K562 (cell line): ENCODE results near the gene TMEM114.

Experiments
- CBFB ChIP-seq: sonication (generic); formaldehyde crosslinking; IDR thresholded peaks from 2 replicates; pipeline ENCODE4 v1.4.0; 2020; ENCODE audit warnings: mild to moderate bottlenecking, missing genetic modification reagents
- FOXA3 ChIP-seq, 2 experiments: fragments of 450-650 bp in 1 of 2; sonication (generic) in 1 of 2; formaldehyde crosslinking; IDR thresholded peaks in 1 of 2; conservative IDR thresholded peaks in 1 of 2; 2 replicates each; pipeline versions ENCODE4 v1.4.0 to v1.8.0; 2020 to 2022; ENCODE audit warnings: mild to moderate bottlenecking in 2 of 2, missing genetic modification reagents in 1 of 2
- POLR2H ChIP-seq: IDR thresholded peaks from 2 replicates; pipeline ENCODE4 v1.6.1; 2016; ENCODE audit warnings: missing genetic modification characterization, low read depth, mild to moderate bottlenecking, control low read depth, missing compliant biosample characterization, moderate library complexity
- TEAD4 ChIP-seq, 2 experiments: sonication (generic) in 1 of 2; formaldehyde crosslinking in 1 of 2; IDR thresholded peaks; 2 replicates each; pipeline versions ENCODE4 v1.6.1 to v1.8.0; 2012 to 2022; ENCODE audit warnings: borderline replicate concordance in 1 of 2, inconsistent platforms in 1 of 2, low read length in 1 of 2, mild to moderate bottlenecking in 1 of 2, missing genetic modification reagents in 1 of 2
- XRCC5 ChIP-seq: fragments of 200-400 bp; formaldehyde crosslinking; IDR thresholded peaks from 2 replicates; pipeline ENCODE4 v1.6.1; 2017; ENCODE audit warnings: low read depth, mild to moderate bottlenecking, low read length
- ZNF586 ChIP-seq: fragments of 450-650 bp; formaldehyde crosslinking; conservative IDR thresholded peaks from 2 replicates; pipeline ENCODE4 v1.4.0; 2020; ENCODE audit warnings: mild to moderate bottlenecking, moderate library complexity

- no peak for TF ChIP-seq FOXA3 (CRISPR knock-in tag; conservative IDR thresholded peaks at IDR 0.05 in 1 of 2, IDR thresholded peaks at IDR 0.05 in 1 of 2)
- TF ChIP-seq ZNF586 (CRISPR knock-in tag), result no peak
- no peak for TF ChIP-seq POLR2H (tag)
- no peak for TF ChIP-seq TEAD4 (IDR thresholded peaks at IDR 0.05; ENCODE audit: low read length)
- no peak for TF ChIP-seq TEAD4 (CRISPR knock-in tag; IDR thresholded peaks at IDR 0.05; ENCODE audit: borderline replicate concordance)
- no peak for TF ChIP-seq CBFB (CRISPR knock-in tag)
- no peak for TF ChIP-seq XRCC5
Measured at GRCh38 chr16:8575399-8575798, 14.9 kb downstream of the TMEM114 start.
